A549 (cell line): Measurements from ENCODE around the gene BZW1. TPM values are rescaled to one million over a fixed set of nuclear protein-coding genes. Genes with fewer than 3 reads are reported as not detected.
A peak's percentile ranks its signal among the peaks of the same experiment; 100 is the strongest.

Experiments
- BHLHE40 ChIP-seq: IDR thresholded peaks from 2 replicates; pipeline ENCODE4 v1.6.1; 2012; ENCODE audit warnings: low read depth, low read length, inconsistent platforms
- CBX2 ChIP-seq: fragments of 200-600 bp; sonication (generic); IDR thresholded peaks from 2 replicates; pipeline ENCODE4 v1.6.1; 2016; ENCODE audit warnings: low read depth, mild to moderate bottlenecking, borderline replicate concordance
- CEBPB ChIP-seq, 2 experiments: fragments of >200 bp in 1 of 2; sonication (Bioruptor Twin) in 1 of 2; formaldehyde crosslinking in 1 of 2; IDR thresholded peaks; 2 replicates each; pipeline ENCODE4 v1.6.1; 2012 to 2016
- CHD2 ChIP-seq: fragments of 150-350 bp; IDR thresholded peaks from 2 replicates; pipeline ENCODE4 v1.6.1; 2014; ENCODE audit warnings: low read length; ENCODE audit not compliant: partially characterized antibody
- CHD4 ChIP-seq: fragments of 200-600 bp; sonication (generic); IDR thresholded peaks from 2 replicates; pipeline ENCODE4 v1.6.1; 2016; ENCODE audit warnings: antibody characterized with exemption, mild to moderate bottlenecking, borderline replicate concordance
- E2F6 ChIP-seq: IDR thresholded peaks from 2 replicates; pipeline ENCODE4 v1.6.1; 2012; ENCODE audit warnings: low read depth, borderline replicate concordance
- EHF ChIP-seq: fragments of 250-450 bp; sonication (Bioruptor Pico); IDR thresholded peaks from 2 replicates; pipeline ENCODE4 v1.5.0; 2020; ENCODE audit warnings: mild to moderate bottlenecking
- EP300 ChIP-seq, 2 experiments: fragments of >200 bp; sonication (Bioruptor Twin); formaldehyde crosslinking; IDR thresholded peaks; 2 replicates in 1 of 2; 3 replicates in 1 of 2; pipeline ENCODE4 v1.6.1; 2016 to 2017
- GATA3 ChIP-seq: IDR thresholded peaks from 2 replicates; pipeline ENCODE4 v1.6.1; 2012; ENCODE audit warnings: borderline replicate concordance
- HDAC2 ChIP-seq: fragments of 200-600 bp; sonication (generic); IDR thresholded peaks from 2 replicates; pipeline ENCODE4 v1.6.1; 2016
- HEYL ChIP-seq: fragments of 250-450 bp; sonication (Bioruptor Pico); IDR thresholded peaks from 2 replicates; pipeline ENCODE4 v1.8.0; 2021; ENCODE audit warnings: mild to moderate bottlenecking, moderate library complexity
- HOXA7 ChIP-seq: fragments of 250-450 bp; sonication (Bioruptor Pico); IDR thresholded peaks from 2 replicates; pipeline ENCODE4 v1.5.0; 2020; ENCODE audit warnings: mild to moderate bottlenecking, moderate library complexity
- HOXB5 ChIP-seq: fragments of 250-450 bp; sonication (Bioruptor Pico); IDR thresholded peaks from 2 replicates; pipeline ENCODE4 v1.5.0; 2020; ENCODE audit warnings: mild to moderate bottlenecking, moderate library complexity
- JUNB ChIP-seq: fragments of >200 bp; sonication (Bioruptor Twin); formaldehyde crosslinking; IDR thresholded peaks from 2 replicates; pipeline ENCODE4 v1.6.1; 2016
- KDM5A ChIP-seq: fragments of 200-600 bp; sonication (generic); IDR thresholded peaks from 2 replicates; pipeline ENCODE4 v1.6.1; 2016; ENCODE audit warnings: antibody characterized with exemption, mild to moderate bottlenecking
- MAZ ChIP-seq: fragments of 150-350 bp; IDR thresholded peaks from 2 replicates; pipeline ENCODE4 v1.6.1; 2014; ENCODE audit warnings: antibody characterized with exemption, low read depth, low read length, borderline replicate concordance
- NFE2L2 ChIP-seq: fragments of 150-350 bp; conservative IDR thresholded peaks from 2 replicates; pipeline ENCODE4 v1.6.1; 2014; ENCODE audit warnings: low read length
- NPAS2 ChIP-seq: fragments of 250-450 bp; sonication (Bioruptor Pico); IDR thresholded peaks from 2 replicates; pipeline ENCODE4 v1.8.0; 2022; ENCODE audit warnings: mild to moderate bottlenecking, moderate library complexity, borderline replicate concordance
- NR3C1 ChIP-seq: fragments of >200 bp; sonication (Bioruptor Twin); formaldehyde crosslinking; IDR thresholded peaks from 3 replicates; pipeline ENCODE4 v1.6.1; 2017
- PHF8 ChIP-seq: fragments of 200-600 bp; sonication (generic); IDR thresholded peaks from 2 replicates; pipeline ENCODE4 v1.6.1; 2016; ENCODE audit warnings: low read depth, mild to moderate bottlenecking, antibody characterized with exemption, moderate library complexity, borderline replicate concordance
- POLR2A ChIP-seq: IDR thresholded peaks from 2 replicates; pipeline ENCODE4 v1.6.1; 2012; ENCODE audit warnings: mild to moderate bottlenecking, low read length
- RARB ChIP-seq: fragments of 250-450 bp; sonication (Bioruptor Pico); IDR thresholded peaks from 2 replicates; pipeline ENCODE4 v1.8.0; 2021; ENCODE audit warnings: mild to moderate bottlenecking, moderate library complexity
- RFX5 ChIP-seq: fragments of 450-650 bp; IDR thresholded peaks from 2 replicates; pipeline ENCODE4 v1.7.1; 2014; ENCODE audit warnings: antibody characterized with exemption, mild to moderate bottlenecking, moderate library complexity
- RNF2 ChIP-seq: fragments of 200-600 bp; sonication (generic); IDR thresholded peaks from 2 replicates; pipeline ENCODE4 v1.6.1; 2016; ENCODE audit warnings: low read depth, mild to moderate bottlenecking, antibody characterized with exemption, moderate library complexity, borderline replicate concordance
- SMC3 ChIP-seq: fragments of >200 bp; sonication (Bioruptor Twin); formaldehyde crosslinking; IDR thresholded peaks from 3 replicates; pipeline ENCODE4 v1.6.1; 2018; ENCODE audit warnings: inconsistent platforms
- TFCP2L1 ChIP-seq: fragments of 250-450 bp; sonication (Bioruptor Pico); IDR thresholded peaks from 2 replicates; pipeline ENCODE4 v1.5.0; 2021; ENCODE audit warnings: mild to moderate bottlenecking
- ZFP36 ChIP-seq: fragments of 450-650 bp; IDR thresholded peaks from 2 replicates; pipeline ENCODE4 v1.6.1; 2014; ENCODE audit warnings: borderline replicate concordance; ENCODE audit not compliant: partially characterized antibody
- polyA plus RNA-seq, 4 experiments: library from polyadenylated mRNA; depleted of rRNA in 3 of 4; stranded (reverse); fragments of >200 nt; fragmentation: RNase III in 1 of 4; extraction: RNeasy Plus Mini Kit Qiagen cat#74134 plus additional on column Dnase treatment in 1 of 4; gene quantifications; 2 replicates in 3 of 4; 3 replicates in 1 of 4; pipeline ENCODE4 v1.2.3, GENCODE V29; 2011 to 2017
- TF ChIP-seq, protein P1 (sequence below): fragments of 250-450 bp; sonication (Bioruptor Pico); IDR thresholded peaks from 2 replicates; pipeline ENCODE4 v1.5.0; 2020; ENCODE audit warnings: low read depth, mild to moderate bottlenecking, moderate library complexity
- TF ChIP-seq, protein P2 (sequence below): fragments of >200 bp; sonication (Bioruptor Twin); formaldehyde crosslinking; IDR thresholded peaks from 2 replicates; pipeline ENCODE4 v1.6.1; 2016
- TF ChIP-seq, protein P3 (sequence below): fragments of 450-650 bp; IDR thresholded peaks from 2 replicates; pipeline ENCODE4 v1.6.1; 2014; ENCODE audit warnings: antibody characterized with exemption

BZW1 gene
- polyA plus RNA-seq, 2 of the 4 experiments (the other 2 are of a cell fraction) = 401 to 439 TPM

- no peak for TF ChIP-seq CEBPB (IDR thresholded peaks at IDR 0.05)
- 0 out of 2 replicates have a peak, but pooled peaks have one; percentile 4 for TF ChIP-seq KDM5A
- TF ChIP-seq NFE2L2 = no peak
- no peak for TF ChIP-seq HEYL (CRISPR knock-in tag)
- no peak for TF ChIP-seq ZFP36
- TF ChIP-seq POLR2A = peak; percentile 46
- TF ChIP-seq E2F6 = 0 out of 2 replicates have a peak, but pooled peaks have one; percentile 26
- TF ChIP-seq, protein P1, sequence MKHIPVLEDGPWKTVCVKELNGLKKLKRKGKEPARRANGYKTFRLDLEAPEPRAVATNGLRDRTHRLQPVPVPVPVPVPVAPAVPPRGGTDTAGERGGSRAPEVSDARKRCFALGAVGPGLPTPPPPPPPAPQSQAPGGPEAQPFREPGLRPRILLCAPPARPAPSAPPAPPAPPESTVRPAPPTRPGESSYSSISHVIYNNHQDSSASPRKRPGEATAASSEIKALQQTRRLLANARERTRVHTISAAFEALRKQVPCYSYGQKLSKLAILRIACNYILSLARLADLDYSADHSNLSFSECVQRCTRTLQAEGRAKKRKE (CRISPR knock-in tag) = no peak
- TF ChIP-seq NR3C1 = no peak
- no peak for TF ChIP-seq SMC3
- TF ChIP-seq CHD4 = no peak
- peak; percentile 96 for TF ChIP-seq PHF8
- no peak for TF ChIP-seq RFX5
- peak; percentile 79 for TF ChIP-seq GATA3
- TF ChIP-seq RNF2 = no peak
- TF ChIP-seq, protein P2, sequence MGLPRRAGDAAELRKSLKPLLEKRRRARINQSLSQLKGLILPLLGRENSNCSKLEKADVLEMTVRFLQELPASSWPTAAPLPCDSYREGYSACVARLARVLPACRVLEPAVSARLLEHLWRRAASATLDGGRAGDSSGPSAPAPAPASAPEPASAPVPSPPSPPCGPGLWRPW = no peak
- TF ChIP-seq CBX2 = no peak
- TF ChIP-seq NPAS2 (CRISPR knock-in tag) = no peak
- 0 out of 2 replicates have a peak, but pooled peaks have one; percentile 76 for TF ChIP-seq TFCP2L1
- TF ChIP-seq JUNB = no peak
- no peak for TF ChIP-seq RARB (CRISPR knock-in tag)
- TF ChIP-seq, protein P3, sequence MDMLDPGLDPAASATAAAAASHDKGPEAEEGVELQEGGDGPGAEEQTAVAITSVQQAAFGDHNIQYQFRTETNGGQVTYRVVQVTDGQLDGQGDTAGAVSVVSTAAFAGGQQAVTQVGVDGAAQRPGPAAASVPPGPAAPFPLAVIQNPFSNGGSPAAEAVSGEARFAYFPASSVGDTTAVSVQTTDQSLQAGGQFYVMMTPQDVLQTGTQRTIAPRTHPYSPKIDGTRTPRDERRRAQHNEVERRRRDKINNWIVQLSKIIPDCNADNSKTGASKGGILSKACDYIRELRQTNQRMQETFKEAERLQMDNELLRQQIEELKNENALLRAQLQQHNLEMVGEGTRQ = no peak
- no peak for TF ChIP-seq EP300 (IDR thresholded peaks at IDR 0.05)
- no peak for TF ChIP-seq HDAC2
- peak; percentile 93 for TF ChIP-seq MAZ
- peak; percentile 93 for TF ChIP-seq CHD2
- no peak for TF ChIP-seq EHF (CRISPR knock-in tag)
- no peak for TF ChIP-seq HOXB5 (CRISPR knock-in tag)
- peak; percentile 56; the same call in 1 of the 2 replicates for TF ChIP-seq HOXA7 (CRISPR knock-in tag)
- TF ChIP-seq BHLHE40 = 0 out of 2 replicates have a peak, but pooled peaks have one; percentile 57
- TF ChIP-seq, all 56 proteins: peak for 16
These were observed at the start of gene BZW1 (continued) for GRCh38 chr2:200811333-200812121.
